Stimulated activated CD8-positive, alpha-beta memory T cell treated with anti-CD3 and anti-CD28 coated beads, Interleukin-12 subunit alpha, Interleukin-12 subunit beta, amount 100 ng/mL, for 1 hour (primary cell): ENCODE results near the gene PDZRN4.
"Not testable (repeated sequence)": the region's sequence is repeated elsewhere in the genome, so short reads cannot be mapped to it uniquely, and the experiment has no call there.

Experiments used
- DNase-seq: peaks from one replicate; pipeline ENCODE4 v3.0.0-alpha.2; 2020; ENCODE audit warnings: low read depth

Gene PDZRN4

DNA sequence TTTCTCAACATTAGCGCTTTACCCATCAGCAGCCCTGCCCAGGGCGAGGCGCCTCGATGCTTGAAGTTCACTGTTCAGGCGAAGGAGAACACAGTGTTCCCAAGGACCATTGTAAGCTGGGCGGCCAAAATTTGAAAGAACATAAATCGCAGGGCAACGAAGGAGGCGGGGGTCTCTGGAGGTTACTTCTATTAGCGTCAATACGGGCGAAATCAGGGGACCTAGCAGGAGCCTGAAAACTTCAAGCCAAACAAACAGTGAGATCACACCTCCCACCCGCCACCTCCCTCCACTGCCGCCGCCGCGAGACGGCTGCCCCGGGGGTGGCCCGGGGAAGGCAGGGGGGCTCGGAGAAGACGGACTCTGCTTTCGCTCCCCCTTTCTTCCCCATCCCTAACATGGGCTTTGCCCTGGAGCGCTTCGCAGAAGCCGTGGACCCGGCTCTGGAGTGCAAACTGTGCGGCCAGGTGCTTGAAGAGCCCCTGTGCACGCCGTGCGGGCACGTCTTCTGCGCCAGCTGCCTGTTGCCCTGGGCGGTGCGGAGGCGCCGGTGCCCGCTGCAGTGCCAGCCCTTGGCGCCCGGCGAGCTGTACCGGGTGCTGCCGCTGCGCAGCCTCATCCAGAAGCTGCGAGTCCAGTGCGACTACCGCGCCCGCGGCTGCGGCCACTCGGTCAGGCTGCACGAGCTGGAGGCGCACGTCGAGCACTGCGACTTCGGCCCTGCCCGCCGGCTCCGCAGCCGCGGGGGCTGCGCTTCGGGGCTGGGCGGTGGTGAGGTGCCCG is at the start of gene PDZRN4:
Gene PDZRN4 (plus strand): TSS at position 263 of the 783 bp plus-strand sequence.
- DNase-seq: no peak

DNA sequence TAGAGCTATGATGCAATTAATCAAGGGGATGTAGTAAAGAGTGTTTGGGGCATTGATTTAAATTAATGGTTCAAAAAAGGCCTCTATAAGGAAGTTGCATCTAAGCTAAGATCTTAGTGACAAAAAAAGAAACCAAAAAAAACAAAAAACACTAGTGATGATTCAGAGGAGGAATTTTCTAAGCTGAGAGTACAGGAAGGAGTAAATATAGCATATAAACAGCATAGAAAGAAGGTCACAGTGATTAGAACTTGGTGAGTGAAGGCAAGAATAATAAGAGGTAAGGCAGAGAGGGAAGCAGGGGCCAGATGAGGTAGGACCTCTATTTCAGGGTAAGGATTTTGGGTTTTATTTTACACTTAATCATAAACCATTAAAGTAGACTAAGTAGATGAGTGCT is 48.0 kb upstream of the PDZRN4 start:
- no peak for DNase-seq

DNA sequence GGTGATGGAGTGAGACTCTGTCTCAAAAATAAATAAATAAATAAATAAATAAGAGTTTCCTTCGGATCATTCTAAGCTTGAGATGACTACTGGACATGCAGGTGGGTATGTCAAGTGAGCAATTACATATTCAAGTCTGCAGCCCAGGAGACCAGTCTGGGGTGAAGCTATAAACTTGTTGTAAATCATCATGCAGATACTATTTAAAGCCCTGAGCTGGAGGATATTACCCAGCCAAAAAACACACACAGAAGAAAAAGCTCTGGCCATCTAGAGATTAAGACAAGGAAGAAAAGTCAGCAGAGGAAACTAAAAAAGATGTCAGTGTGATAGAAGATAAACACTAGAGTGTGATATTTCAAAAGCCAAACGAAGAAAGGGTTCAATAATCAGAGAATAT is 47.0 kb upstream of the PDZRN4 start:
- DNase-seq: no peak

DNA sequence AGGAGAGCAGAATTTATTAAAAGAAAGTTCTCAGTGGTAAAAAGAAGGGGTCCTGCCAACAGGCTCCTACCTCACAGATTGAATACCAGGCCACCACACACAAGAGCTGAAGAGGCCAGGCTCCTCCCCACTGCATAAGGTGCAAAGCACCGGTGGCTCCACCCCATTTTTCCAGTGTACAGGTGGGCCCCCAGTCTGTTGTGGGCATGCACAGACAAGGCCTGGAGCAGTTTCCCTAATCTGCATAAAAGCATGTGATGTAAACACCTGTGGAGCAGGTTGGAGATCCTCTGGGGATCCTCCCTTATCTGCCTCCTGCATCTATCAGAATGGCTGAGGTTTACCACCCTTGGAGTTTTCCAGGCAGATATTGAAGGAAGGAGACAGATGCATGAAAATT is 45.7 kb upstream of the PDZRN4 start:
- DNase-seq: no peak

DNA sequence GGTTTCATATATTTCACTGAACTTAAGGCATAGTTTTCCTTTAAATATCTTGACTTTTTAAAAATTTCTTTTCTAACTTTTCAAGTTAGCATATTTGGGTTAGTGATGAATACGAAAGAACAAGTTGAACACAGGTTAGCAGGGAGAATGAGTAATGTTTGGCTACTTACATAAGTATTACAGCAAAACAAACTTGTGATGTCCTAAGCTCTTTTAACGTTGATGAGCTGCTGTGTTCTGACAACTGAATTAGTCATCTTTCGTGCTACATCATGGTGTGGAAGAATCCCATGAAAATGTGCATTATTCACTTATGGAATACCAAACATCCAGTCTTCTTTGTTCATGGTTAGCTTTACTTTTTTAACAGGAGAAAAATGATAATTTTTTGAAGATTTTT is 36.3 kb upstream of the PDZRN4 start:
- DNase-seq: no peak

DNA sequence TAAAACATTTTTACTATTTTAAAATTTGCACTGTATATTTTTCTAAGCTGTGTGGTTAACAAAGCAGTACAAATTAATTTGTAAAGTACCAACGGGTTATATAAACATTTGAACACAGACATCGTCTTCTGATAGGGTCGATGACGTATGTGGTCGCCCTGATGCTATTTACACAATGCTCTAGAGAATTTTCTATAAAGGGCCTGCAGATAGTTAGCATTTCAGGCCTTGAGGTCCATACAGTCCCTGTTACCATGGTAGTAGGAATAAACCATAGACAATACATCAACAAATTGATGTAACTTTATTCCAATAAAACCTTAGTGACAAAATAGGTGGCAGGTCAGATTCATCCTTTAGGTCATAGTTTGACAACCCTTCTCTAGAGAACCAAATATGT is 25.7 kb upstream of the PDZRN4 start:
- DNase-seq: no peak

DNA sequence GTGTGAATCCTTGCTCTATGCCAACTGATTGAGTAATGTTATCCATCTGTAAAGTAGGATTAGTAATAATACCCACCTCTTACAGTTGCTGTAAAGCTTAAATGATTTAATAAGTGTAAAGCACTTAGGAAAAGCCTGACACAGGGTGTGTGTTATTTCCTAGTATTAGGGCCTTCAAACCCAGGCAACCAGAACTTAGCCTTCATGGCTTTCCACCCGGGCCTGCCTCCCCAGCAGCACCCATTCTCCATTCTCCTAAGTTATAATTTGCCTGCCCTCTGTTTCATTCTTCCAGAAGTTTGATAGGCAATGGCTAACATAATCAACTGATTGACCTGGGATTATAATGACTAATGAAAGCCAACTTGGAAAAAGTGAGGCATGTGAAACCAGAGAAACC is 20.4 kb upstream of the PDZRN4 start:
- DNase-seq: no peak

DNA sequence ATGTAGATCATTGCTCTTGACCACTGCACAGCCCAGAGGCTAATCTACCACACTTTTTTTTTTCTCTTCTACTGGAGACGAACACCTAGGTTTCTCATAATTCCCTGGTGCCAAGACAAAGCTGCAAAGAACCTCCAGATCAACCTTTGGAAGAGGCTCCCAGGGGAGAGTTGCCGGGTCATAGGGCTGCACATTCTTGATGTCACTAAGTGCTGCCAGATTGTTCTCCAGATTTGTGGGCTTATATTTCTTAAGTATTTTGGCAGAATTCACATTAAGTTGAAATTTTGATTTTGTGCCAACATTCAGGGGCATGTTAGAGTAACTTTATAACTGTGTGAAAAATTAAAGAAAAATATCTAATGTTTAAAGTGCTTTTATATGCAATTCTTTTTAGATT is 13.5 kb upstream of the PDZRN4 start:
- DNase-seq: no peak

DNA sequence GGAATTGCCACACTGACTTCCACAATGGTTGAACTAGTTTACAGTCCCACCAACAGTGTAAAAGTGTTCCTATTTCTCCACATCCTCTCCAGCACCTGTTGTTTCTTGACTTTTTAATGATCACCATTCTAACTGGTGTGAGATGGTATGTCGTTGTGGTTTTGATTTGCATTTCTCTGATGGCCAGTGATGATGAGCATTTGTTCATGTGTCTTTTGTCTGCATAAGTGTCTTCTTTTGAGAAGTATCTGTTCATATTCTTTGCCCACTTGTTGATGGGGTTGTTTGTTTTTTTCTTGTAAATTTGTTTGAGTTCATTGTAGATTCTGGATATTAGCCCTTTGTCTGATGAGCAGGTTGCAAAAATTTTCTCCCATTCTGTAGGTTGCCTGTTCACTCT is 8.6 kb upstream of the PDZRN4 start:
- not testable (repeated sequence) for DNase-seq

DNA sequence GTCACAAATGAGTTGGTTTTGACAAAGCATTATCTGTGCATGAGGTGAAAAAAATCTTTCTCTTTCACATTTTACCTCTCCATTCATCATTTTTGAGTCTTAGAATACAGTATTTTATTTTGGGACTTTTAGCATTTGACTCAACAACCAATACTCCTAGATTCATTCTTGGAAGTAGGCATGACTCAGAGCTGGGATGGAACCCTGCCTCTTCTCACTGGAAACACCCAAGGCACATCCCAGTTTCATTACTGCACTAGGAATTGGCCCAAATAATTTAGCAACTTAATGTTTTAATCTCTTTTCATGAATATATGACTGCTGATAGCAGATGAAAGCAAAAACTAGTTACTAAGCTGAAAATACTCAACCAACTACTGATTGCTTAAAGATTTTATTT is 3.3 kb upstream of the PDZRN4 start:
- no peak for DNase-seq

DNA sequence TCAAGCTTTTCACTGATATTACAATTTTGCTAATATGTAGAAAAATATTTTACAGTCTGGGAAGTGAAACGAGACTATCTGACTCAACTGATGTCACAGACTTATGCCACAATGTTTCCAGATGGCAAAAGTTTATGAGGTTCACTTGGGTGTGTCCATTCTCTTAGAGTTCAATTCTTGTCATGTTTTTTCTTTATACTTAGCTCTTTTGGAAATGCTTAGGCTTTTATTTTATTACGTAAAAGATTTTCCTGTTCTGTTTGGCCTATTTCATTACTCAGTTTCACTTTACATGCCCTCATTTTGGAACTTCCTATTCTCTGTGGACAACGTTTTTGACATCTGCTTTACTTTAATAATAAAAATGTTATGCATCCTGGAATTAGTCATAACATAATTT is 2.1 kb upstream of the PDZRN4 start:
- no peak for DNase-seq

DNA sequence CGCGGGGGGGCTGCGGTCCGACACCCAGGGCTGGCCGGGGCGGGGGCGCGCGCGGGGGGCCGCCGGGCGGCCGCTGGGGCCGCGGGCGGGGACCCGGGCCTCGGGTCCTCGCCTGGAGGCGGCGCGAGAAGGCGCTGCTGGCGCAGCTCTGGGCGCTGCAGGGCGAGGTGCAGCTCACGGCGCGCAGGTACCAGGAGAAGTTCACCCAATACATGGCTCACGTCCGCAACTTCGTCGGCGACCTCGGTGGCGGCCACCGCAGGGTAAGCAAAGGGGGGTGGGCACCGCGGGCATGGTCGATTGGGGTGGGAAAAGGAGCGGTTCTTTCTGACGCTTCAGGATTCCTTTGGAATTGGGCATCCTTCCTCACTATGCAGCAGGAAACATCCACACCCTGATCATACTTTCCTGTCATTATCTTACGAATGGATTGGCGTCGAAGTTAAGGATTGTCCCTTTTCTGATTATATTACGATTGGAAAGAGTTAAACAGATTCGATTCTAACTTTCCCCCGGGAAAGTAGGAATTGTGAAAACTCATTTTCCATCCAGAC is 798 bp downstream of the PDZRN4 start:
- no peak for DNase-seq

DNA sequence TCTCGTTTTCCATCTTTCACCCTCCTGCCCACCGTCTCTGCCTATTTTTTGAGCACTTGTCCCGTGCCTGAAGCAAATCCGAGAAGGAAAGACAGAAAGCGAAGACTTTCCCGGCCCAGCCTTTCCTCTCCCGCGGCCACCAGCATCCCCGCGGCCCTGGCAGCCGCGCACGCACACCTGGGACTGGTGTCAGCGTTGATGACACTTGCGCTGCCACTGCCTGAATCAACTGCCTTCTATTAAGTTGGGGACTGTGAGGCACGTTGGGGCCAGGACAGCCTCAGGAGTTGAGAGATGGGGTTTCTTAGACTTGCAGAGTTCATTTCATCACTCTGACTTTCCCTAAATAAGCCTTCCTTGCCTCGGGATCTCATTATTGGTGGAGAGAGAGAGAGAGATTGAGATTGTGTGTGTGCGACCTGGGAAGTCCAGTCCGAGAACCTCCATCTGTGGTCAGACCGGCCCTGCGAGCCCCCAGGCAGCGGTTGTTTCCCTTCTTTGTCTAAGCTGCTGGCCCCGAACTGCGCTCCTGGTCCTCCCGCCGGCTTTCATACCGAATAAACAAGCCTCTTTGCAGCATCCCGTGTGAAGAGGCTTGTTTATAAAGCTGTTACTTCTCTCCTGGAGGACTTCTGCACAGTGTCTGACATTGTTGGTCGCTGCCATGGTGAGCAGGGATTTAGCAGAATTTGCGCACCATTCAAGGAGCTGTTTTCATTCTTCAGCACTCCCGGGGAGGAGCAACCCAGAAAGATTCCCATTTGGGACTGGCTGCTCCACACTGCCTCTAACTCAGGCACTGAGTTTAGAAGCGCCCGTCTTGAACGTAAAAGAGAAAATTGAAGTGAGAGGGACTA is 1.5 kb downstream of the PDZRN4 start:
- no peak for DNase-seq

DNA sequence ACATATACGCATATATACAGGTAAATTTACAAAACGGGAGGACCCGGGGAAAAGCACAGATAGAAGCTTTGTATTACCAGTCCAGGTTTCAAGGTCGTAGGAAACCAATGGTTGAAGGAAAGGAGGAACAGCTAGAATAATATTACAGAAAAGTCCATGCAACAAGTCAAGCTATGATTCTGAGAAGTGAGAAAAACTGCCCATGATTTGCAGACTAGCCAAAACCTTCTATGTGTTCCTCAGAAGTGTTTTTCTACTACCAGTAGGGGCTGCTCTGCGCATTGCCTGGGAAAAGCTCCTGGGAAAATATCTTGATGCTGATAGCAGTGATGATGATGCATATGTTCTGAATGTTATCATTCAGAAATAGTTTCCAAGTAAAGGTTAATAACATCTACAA is 2.2 kb downstream of the PDZRN4 start:
- no peak for DNase-seq

DNA sequence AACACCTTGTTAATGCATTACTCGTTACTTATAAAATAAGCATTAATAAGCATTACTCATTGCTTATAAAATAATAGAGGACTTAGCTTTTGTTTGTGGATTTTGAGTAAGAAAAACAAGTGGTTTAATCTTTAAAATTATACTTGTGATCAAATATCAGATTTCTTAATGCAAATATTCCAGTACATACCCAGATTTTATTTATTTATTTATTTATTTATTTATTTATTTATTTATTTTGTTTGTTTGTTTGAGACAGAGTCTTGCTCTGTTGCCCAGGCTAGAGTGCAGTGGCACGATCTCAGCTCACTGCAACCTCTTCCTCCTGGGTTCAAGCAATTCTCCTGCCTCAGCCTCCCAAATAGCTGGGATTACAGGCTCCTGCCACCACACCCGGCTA is 3.4 kb downstream of the PDZRN4 start:
- not testable (repeated sequence) for DNase-seq

DNA sequence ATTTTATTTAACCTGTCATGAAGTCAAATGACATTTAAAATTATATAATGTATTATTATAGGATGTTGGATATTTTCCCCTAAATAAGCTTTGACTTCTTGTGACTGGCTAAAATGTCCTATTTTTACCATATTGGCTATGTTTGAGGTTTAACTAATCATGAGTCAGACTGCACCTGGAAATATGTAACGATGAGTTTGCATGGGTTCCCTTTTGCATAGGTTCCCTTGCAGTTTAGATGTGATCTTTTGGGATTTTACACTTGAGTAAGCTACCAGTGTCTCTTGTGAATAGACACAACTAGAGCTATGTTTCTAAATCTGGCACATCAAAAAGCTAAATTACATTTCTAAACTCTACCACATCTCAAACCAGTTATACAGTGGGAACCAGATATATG is 5.2 kb downstream of the PDZRN4 start:
- DNase-seq: no peak

DNA sequence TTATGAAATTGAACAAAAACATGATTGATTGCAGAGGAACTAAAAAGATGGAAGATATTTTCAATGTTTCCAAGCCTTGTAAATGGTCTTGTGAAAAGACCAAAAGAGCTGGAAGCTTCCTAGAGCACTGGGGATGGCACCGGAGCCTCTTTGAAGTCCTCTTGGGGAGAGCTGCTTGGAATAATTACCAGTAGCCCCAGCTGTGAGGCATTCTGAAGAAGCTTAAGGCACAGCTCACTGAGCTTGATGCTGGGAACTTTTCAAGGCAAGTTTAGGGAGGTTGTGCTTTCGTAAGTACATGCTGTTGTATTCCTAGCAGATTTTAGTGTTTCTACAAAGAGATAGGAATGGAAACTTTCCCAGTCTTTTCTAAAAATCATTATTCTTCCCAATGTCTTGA is 13.9 kb downstream of the PDZRN4 start:
- no peak for DNase-seq

DNA sequence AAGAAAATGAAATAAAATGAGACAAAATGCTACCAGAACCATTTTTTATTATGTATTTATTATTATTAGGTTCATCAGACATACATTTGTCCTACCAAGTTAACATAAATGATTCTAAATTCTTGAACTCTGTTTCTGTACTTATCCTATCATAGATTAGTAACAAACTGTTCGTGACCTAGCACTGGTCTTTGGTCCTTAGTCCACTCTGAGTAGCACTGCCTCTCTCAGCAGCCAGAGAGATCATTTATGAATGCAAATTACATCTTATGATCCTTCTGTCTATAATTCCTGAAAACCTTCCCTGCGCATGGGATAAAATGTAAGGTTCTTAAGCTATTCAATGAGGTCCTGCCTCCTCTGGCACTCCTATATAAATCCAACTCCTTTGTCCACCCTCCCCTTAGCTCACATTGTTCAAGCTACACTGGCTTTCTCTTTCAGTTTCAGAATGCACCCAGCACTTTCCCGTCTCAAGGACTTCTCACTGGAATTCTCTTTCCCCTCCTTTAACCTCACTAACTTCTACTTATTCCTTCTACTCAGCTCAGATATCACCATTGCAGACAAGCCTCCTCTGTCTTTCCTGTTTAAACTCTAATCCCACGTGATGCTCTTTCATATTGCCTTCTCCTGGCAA is 17.1 kb downstream of the PDZRN4 start:
- DNase-seq: no peak

DNA sequence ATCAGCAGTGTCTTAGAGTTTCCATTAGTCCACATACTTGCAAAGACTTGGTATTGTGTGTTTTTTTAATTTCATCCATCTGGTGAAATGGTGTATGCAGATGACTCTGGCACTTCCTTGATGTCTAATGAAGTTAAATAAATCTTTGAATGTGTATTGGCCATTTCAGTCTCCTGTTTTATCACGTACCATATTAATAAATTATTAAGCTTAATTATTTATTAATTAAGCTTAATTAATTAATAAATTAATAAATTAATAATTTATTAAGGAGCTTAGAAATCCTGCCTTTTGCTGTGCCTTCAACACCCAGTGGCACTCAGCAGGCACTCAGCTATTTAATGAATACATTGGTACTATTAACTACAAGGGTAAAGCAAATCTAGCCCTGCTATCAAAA is 18.2 kb downstream of the PDZRN4 start:
- no peak for DNase-seq

DNA sequence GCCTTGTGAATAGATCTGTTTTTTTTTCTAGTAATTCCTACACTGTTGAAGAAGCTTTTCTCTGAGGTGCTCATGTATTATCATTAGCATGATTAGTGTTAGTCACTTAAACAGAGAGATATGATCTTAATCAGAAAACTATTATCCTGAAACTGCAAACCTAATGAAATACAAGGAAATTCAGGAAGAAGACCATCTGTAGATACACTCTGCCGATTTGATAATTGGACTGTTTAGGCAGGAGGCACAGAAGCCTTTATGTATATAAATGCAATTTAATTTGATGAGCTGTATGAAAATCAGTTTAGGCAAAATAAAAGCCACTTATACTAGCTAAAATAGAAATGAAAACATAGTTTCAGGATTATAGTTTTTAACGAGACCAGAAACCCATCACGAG is 23.3 kb downstream of the PDZRN4 start:
- DNase-seq: no peak

DNA sequence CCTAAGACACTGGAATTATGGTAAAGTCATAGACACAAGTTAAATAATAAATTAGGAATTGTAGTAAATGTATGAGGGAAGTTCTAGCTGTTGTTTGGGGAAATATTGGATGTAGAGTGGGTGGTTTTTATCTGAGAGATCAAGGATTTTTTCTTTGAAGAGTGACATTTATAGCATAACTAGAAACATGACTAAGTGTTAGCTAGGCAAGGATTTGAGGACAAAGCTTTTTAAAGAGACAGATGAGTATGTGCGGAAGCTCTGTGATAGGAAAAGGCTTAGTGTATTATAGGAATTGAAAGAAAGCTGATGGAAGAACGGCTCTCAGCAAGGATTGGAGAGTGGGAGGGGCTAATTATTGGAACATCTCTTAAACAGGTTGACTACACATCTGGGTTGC is 24.5 kb downstream of the PDZRN4 start:
- no peak for DNase-seq

DNA sequence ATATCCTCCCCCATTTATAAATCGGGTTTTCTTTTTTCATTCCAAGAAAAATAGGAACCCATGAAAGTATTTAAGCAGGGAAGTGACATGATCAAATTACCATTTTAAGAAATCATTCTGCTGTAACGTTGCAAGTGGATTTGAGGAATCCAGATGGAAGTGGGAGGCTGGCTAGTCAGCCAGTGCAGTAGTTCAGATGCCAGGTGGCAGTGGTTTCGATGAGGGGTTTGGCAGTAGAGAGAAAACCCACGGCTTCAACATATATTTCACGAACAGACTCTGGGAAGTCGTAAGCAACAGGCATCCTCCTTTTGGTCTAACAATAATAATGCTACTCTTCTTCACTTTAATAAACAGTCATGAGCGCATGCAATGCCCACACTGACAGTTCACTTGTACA is 25.0 kb downstream of the PDZRN4 start:
- no peak for DNase-seq

DNA sequence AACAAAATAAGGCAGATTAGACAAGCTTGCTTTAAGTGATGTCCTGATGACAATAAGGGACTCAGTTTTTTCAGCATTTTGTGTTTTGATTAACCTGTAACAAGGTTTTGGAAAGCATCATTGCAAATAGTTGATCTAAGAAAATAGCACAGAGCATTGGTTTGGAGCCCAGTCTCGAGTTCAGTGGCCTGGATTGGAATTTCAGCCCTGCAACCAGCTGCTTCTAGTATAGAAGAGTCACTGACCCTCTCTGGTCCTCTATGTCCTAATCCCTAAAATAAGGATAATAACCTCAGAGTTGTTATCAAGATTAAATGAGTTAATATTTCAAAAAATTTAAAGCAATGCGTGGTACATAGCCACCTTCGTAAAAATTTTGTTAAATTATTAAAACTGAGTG is 25.5 kb downstream of the PDZRN4 start:
- no peak for DNase-seq
